Progenitor cell of endocrine pancreas (in vitro differentiated cells): ENCODE data around the gene SLC12A1. TPM values are rescaled to one million over a fixed set of nuclear protein-coding genes. Genes with fewer than 3 reads are reported as not detected.

Experiments used
- DNase-seq: peaks from one replicate; pipeline ENCODE4 v3.0.0; 2021; ENCODE audit warnings: low spot score; ENCODE audit not compliant: unreplicated experiment
- H3K27ac Mint-ChIP-seq: 2 replicates; pipeline ENCODE4 v1.8.0; 2021; ENCODE audit warnings: mild to moderate bottlenecking, moderate library complexity, mixed read lengths
- H3K27me3 Mint-ChIP-seq: 2 replicates; pipeline ENCODE4 v1.8.0; 2021; ENCODE audit warnings: mixed read lengths
- H3K36me3 Mint-ChIP-seq: 2 replicates; pipeline ENCODE4 v1.8.0; 2022; ENCODE audit warnings: mixed read lengths; ENCODE audit not compliant: insufficient read depth
- H3K4me1 Mint-ChIP-seq: 2 replicates; pipeline ENCODE4 v1.8.0; 2021; ENCODE audit warnings: low read depth, mixed read lengths
- H3K4me3 Mint-ChIP-seq: 2 replicates; pipeline ENCODE4 v1.8.0; 2021; ENCODE audit warnings: low read depth, mild to moderate bottlenecking, moderate library complexity, mixed read lengths
- H3K9me3 Mint-ChIP-seq: 2 replicates; pipeline ENCODE4 v1.8.0; 2021; ENCODE audit warnings: low read depth, mixed read lengths
- CTCF ChIP-seq: fragments of 200-600 bp; sonication (generic); IDR thresholded peaks from one replicate; pipeline ENCODE4 v1.5.0; 2021; ENCODE audit warnings: antibody characterized with exemption, mild to moderate bottlenecking; ENCODE audit not compliant: unreplicated experiment
- total RNA-seq: library from RNA; stranded (reverse); gene quantifications from 2 replicates; pipeline ENCODE4 v1.2.1, GENCODE V29; 2021

SLC12A1 gene
- total RNA-seq, 1 donor from 2014 or later = not detected

DNA sequence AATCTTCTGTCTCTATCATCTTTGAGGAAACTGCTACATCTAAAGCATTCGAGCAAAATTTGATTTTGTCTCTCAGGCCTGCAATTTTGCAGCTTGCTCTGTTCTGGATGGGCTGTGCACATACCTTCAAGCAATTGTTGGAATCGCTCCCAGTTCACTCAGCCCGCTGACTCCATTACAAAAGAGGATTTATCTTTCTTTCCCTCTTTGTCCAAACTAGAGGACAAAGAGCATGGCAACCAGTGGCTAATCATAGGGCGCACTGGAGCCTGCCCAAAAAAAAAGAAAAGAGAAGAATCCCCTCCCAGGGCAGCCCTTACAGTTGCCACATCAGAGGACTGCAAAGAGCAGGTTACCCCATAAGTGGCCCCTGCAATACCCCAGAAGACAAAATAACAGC, 76.1 kb downstream of the SLC12A1 start:
- DNase-seq = no peak
- H3K4me1 Mint-ChIP-seq = no peaks in the 10 kb centered on the region
- H3K36me3 Mint-ChIP-seq = no peaks in the 10 kb centered on the region

DNA sequence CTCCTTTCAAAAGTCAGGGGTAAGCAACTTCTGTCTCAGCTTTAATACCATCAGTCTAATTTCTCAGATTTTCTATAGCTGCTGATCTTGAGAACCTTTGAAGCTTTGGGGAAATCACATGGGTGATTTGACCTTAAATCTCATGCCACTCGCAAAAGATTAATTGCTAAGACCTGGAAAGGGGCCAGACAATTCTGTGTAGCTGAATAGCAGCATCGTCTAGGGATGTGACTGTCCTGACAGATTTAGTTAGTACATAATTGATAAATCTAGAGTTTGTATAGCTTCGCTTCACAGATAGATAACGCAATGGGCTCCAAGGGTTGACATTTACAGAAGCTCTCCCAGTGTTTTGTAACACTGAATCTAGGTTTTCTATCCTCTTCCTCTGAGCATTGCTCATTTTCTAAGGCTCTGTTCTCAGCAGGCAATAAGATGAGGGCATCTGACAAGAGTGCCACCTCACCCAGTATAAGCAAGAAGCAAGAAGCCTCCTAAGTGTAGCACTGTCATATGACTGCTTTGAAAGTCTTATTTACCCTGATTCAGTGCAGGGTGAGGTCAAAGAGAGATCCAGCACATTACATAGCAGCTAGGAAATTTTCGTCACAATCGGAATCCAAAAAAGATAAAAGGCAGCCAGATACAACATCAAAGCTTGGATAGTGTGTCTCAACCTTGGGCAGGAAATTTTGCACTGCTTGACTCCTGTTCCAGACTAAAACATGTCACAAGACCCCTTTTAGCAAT, 77.5 kb downstream of the SLC12A1 start:
- Mint-ChIP-seq H3K4me1 (no peaks in the 10 kb centered on the region), H3K27ac (no peak overlapping the region), H3K36me3 (no peaks in the 10 kb centered on the region), H3K4me3 (no peak overlapping the region), H3K9me3 (no peaks in the 10 kb centered on the region), H3K27me3 (peaks cover 10% of the 10 kb centered on the region)
- no peak for DNase-seq
- no peak for TF ChIP-seq CTCF

More for the DNA sequence above, 76.1 kb downstream of the SLC12A1 start:
- Mint-ChIP-seq H3K27me3 (peaks cover 10% of the 10 kb centered on the region), H3K9me3 (no peaks in the 10 kb centered on the region), H3K27ac (no peak overlapping the region), H3K4me3 (no peak overlapping the region)
- TF ChIP-seq CTCF = no peak

DNA sequence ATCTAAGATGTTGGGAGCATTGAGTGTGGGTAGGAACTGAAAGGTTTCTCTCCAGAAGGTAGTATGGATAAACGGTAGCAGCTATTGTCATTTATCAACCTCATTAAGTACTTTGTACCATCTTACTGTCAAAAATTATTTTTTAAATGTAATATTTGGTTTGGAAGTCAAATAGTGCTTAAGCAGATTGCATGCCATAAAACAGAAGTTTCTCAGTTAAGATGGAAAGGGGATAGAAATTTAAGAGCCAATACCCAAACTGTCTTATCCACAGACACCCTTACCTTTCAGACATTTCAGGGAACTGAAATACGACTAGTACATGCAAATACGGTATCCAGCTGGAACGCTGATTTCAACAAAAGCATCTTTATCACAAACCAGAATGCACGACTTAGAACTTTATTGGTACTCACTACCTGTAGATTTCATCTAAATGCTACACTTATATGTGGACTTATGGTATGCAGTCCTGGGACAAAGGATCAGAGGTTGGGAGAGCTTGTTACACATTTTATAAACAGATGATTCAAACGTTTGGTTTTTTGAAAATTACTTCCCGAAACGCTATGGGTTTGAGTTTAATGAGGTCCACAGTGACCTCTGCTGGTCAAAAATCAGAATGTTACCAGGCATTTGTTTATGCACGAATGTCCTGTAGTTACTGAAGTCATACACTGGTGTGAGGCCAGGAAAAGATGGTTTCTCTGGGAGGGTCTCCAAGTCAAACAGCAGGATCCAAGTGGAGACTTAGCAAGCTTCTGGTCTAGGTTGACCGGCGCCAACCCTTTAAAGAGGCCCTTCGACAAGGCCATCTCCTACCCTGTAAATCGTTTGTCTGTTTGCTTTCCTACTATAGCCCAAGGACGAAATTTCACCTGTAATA, 79.5 kb downstream of the SLC12A1 start:
- Mint-ChIP-seq H3K27me3 (peaks cover 10% of the 10 kb centered on the region), H3K4me3 (peak overlapping the region; percentile 6), H3K27ac (no peak overlapping the region), H3K36me3 (no peaks in the 10 kb centered on the region), H3K9me3 (no peaks in the 10 kb centered on the region), H3K4me1 (no peaks in the 10 kb centered on the region)
- DNase-seq = peak; percentile 49
- peak; percentile 82 for TF ChIP-seq CTCF

GRCh38 chr15:48289628-48290027, 83.5 kb downstream of the SLC12A1 start:
- Mint-ChIP-seq H3K27me3 (peaks cover 3% of the 10 kb centered on the region), H3K27ac (no peak overlapping the region), H3K4me3 (no peak overlapping the region), H3K4me1 (no peaks in the 10 kb centered on the region), H3K9me3 (no peaks in the 10 kb centered on the region), H3K36me3 (no peaks in the 10 kb centered on the region)
- no peak for TF ChIP-seq CTCF
- DNase-seq = no peak

DNA sequence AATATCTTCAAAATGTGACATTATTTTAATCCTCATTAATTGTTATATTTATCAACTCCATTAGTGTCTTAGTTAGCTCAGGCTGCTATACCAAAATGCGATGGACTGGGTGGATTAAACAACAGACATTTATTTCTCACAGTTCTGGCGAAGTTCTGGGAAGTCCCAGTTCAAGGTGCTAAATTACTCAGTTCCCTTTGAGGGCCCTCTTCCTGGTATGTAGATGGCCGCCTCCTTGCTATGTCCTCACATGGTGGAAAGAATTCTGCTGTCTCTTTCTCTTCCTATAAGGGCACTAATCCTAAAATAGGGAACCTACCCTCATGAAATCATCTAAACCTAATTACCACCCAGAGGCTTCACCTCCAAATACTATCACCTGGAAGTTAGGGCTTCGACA, 86.4 kb downstream of the SLC12A1 start:
- Mint-ChIP-seq H3K4me1 (no peaks in the 10 kb centered on the region), H3K4me3 (no peak overlapping the region), H3K36me3 (no peaks in the 10 kb centered on the region), H3K9me3 (no peaks in the 10 kb centered on the region), H3K27me3 (no peaks in the 10 kb centered on the region), H3K27ac (no peak overlapping the region)
- DNase-seq = no peak
- TF ChIP-seq CTCF = no peak
